GM23338 (cell line): Measurements from ENCODE around the gene DKK2. TPM values are rescaled to one million over a fixed set of nuclear protein-coding genes. Genes with fewer than 3 reads are reported as not detected.
A peak's percentile ranks its signal among the peaks of the same experiment; 100 is the strongest.

ENCODE experiments used
- ATAC-seq: fragments of 200-7000 bp; cut with Tn5 transposase; 3 replicates; pipeline ENCODE4 v1.9.1; 2020
- DNase-seq: peaks from one replicate; pipeline ENCODE4 v3.0.0-alpha.2; 2015; ENCODE audit warnings: low spot score
- H2AFZ ChIP-seq: fragments of 200-600 bp; sonication (generic); 2 replicates; pipeline ENCODE4 v1.8.0; 2016; ENCODE audit warnings: antibody characterized with exemption, mild to moderate bottlenecking, moderate library complexity
- H3F3A ChIP-seq: fragments of 200-600 bp; sonication (generic); replicated peaks from 2 replicates; pipeline ENCODE4 v1.8.0; 2017; ENCODE audit warnings: antibody characterized with exemption, mixed run types, low read depth
- H3K27ac ChIP-seq: fragments of 200-600 bp; sonication (generic); 2 replicates; pipeline ENCODE4 v1.6.1; 2016; ENCODE audit warnings: low read depth
- H3K27me3 ChIP-seq: fragments of 200-600 bp; sonication (generic); 2 replicates; pipeline ENCODE4 v1.8.0; 2016; ENCODE audit warnings: mild to moderate bottlenecking, mixed run types, moderate library complexity; ENCODE audit not compliant: insufficient read depth
- H3K36me3 ChIP-seq: fragments of 200-600 bp; sonication (generic); 2 replicates; pipeline ENCODE4 v1.8.0; 2016; ENCODE audit warnings: mild to moderate bottlenecking; ENCODE audit not compliant: insufficient read depth
- H3K4me1 ChIP-seq: fragments of 200-600 bp; sonication (generic); 2 replicates; pipeline ENCODE4 v1.8.0; 2016; ENCODE audit warnings: mild to moderate bottlenecking, moderate library complexity; ENCODE audit not compliant: insufficient read depth
- H3K4me2 ChIP-seq: fragments of 200-600 bp; sonication (generic); 2 replicates; pipeline ENCODE4 v1.7.1; 2017; ENCODE audit warnings: mixed run types
- H3K4me3 ChIP-seq: fragments of 200-600 bp; sonication (generic); 2 replicates; pipeline ENCODE4 v1.6.1; 2016; ENCODE audit warnings: mixed run types
- H3K79me2 ChIP-seq: fragments of 200-600 bp; sonication (generic); replicated peaks from 2 replicates; pipeline ENCODE4 v1.8.0; 2017; ENCODE audit warnings: mild to moderate bottlenecking; ENCODE audit not compliant: insufficient read depth
- H3K9me2 ChIP-seq: fragments of 200-600 bp; sonication (generic); 2 replicates; pipeline ENCODE4 v1.8.0; 2017; ENCODE audit not compliant: insufficient read depth
- H4K20me1 ChIP-seq: fragments of 200-600 bp; sonication (generic); replicated peaks from 2 replicates; pipeline ENCODE4 v1.8.0; 2017; ENCODE audit warnings: mild to moderate bottlenecking; ENCODE audit not compliant: insufficient read depth
- H3K27ac Mint-ChIP-seq: 2 replicates; pipeline ENCODE4 v1.8.0; 2020; ENCODE audit warnings: inconsistent platforms, mild to moderate bottlenecking, moderate library complexity, mixed read lengths
- H3K27me3 Mint-ChIP-seq: 3 replicates; pipeline ENCODE4 v1.8.0; 2022; ENCODE audit warnings: low read depth, mild to moderate bottlenecking, moderate library complexity, mixed read lengths, inconsistent platforms; ENCODE audit not compliant: insufficient read depth, poor library complexity
- H3K36me3 Mint-ChIP-seq: 3 replicates; pipeline ENCODE4 v1.8.0; 2021; ENCODE audit warnings: low read depth, mild to moderate bottlenecking, inconsistent platforms, moderate library complexity, mixed read lengths
- H3K4me1 Mint-ChIP-seq: 3 replicates; pipeline ENCODE4 v1.8.0; 2020; ENCODE audit warnings: mild to moderate bottlenecking, inconsistent platforms, mixed read lengths
- H3K4me3 Mint-ChIP-seq: 3 replicates; pipeline ENCODE4 v1.8.0; 2021; ENCODE audit warnings: moderate library complexity, mild to moderate bottlenecking, inconsistent platforms, mixed read lengths
- H3K9me3 Mint-ChIP-seq: 3 replicates; pipeline ENCODE4 v1.8.0; 2020; ENCODE audit warnings: moderate library complexity, mild to moderate bottlenecking, inconsistent platforms, mixed read lengths
- CTCF ChIP-seq, 2 experiments: fragments of 200-600 bp in 1 of 2; sonication (generic) in 1 of 2; conservative IDR thresholded peaks; 2 replicates each; pipeline versions ENCODE4 v1.5.1 to v1.6.1; 2016 to 2017; ENCODE audit warnings: antibody characterized with exemption in 2 of 2, low read depth in 2 of 2, mild to moderate bottlenecking in 2 of 2, moderate library complexity in 1 of 2
- EZH2phosphoT487 ChIP-seq: fragments of 200-600 bp; sonication (generic); IDR thresholded peaks from one replicate; pipeline ENCODE4 v1.8.1; 2018; ENCODE audit warnings: antibody characterized with exemption; ENCODE audit not compliant: unreplicated experiment
- POLR2AphosphoS5 ChIP-seq: IDR thresholded peaks from 2 replicates; pipeline ENCODE4 v1.6.1; 2016; ENCODE audit warnings: antibody characterized with exemption, low read depth
- STAT1 ChIP-seq: IDR thresholded peaks from one replicate; pipeline ENCODE4 v1.6.1; 2016; ENCODE audit warnings: antibody characterized with exemption; ENCODE audit not compliant: unreplicated experiment
- ZNF331 ChIP-seq: fragments of 250-450 bp; sonication (Bioruptor Pico); IDR thresholded peaks from 2 replicates; pipeline ENCODE4 v1.5.0; 2020; ENCODE audit warnings: low read depth, mild to moderate bottlenecking, moderate library complexity
- ZNF462 ChIP-seq: fragments of 250-450 bp; sonication (Bioruptor Pico); IDR thresholded peaks from 2 replicates; pipeline ENCODE4 v1.5.0; 2020; ENCODE audit warnings: mild to moderate bottlenecking, moderate library complexity
- polyA plus RNA-seq: library from polyadenylated mRNA; unstranded; fragments of >200 nt; fragmentation: Nextera tagmentation; extraction: Ambion mirVana; gene quantifications from 2 replicates; pipeline ENCODE4 v1.2.1, GENCODE V29; 2016
- total RNA-seq: library from RNA; depleted of rRNA; stranded (reverse); fragments of >200 nt; shearing (Covaris generic); gene quantifications from 2 replicates; pipeline ENCODE4 v1.2.3, GENCODE V29; 2014

DKK2 gene
- total and polyA plus RNA-seq, 2 experiments from 2014 or later: 0.05 TPM; not detected in 1

GRCh38 chr4:107046261-107046660, 10.1 kb upstream of the DKK2 start:
- no peak for TF ChIP-seq STAT1
- TF ChIP-seq EZH2phosphoT487: no peak
- H3K27me3 ChIP-seq: no peaks in the 10 kb centered on the region
- Mint-ChIP-seq H3K4me3 (no peak overlapping the region), H3K9me3 (peaks cover 24% of the 10 kb centered on the region), H3K4me1 (no peaks in the 10 kb centered on the region), H3K36me3 (peaks cover 15% of the 10 kb centered on the region; the same call in 2 of the 3 replicates), H3K27ac (no peak overlapping the region), H3K27me3 (no peaks in the 10 kb centered on the region)
- no peaks in the 10 kb centered on the region for H3K36me3 ChIP-seq
- no peaks in the 10 kb centered on the region for H3F3A ChIP-seq
- ATAC-seq (no peak), DNase-seq (no peak)
- no peak overlapping the region for H3K4me2 ChIP-seq
- no peaks in the 10 kb centered on the region for H4K20me1 ChIP-seq
- no peak overlapping the region for H3K4me3 ChIP-seq
- no peaks in the 10 kb centered on the region for H3K4me1 ChIP-seq
- no peaks in the 10 kb centered on the region for H3K9me2 ChIP-seq
- H2AFZ ChIP-seq: no peak overlapping the region
- no peak overlapping the region for H3K27ac ChIP-seq
- no peaks in the 10 kb centered on the region for H3K79me2 ChIP-seq

- Histone ChIP-seq H3F3A (no peaks in the 10 kb centered on the region), H3K4me1 (no peaks in the 10 kb centered on the region), H3K36me3 (no peaks in the 10 kb centered on the region), H3K9me2 (no peaks in the 10 kb centered on the region), H2AFZ (no peak overlapping the region), H3K4me3 (no peak overlapping the region), H3K79me2 (no peaks in the 10 kb centered on the region), H4K20me1 (no peaks in the 10 kb centered on the region), H3K27me3 (no peaks in the 10 kb centered on the region), H3K4me2 (no peak overlapping the region), H3K27ac (no peak overlapping the region)
- Mint-ChIP-seq H3K4me1 (no peaks in the 10 kb centered on the region), H3K27me3 (no peaks in the 10 kb centered on the region), H3K27ac (no peak overlapping the region), H3K9me3 (peaks cover 24% of the 10 kb centered on the region), H3K4me3 (no peak overlapping the region), H3K36me3 (peaks cover 15% of the 10 kb centered on the region; the same call in 2 of the 3 replicates)
- DNase-seq (peak; percentile 34), ATAC-seq (no peak)
- TF ChIP-seq CTCF (conservative IDR thresholded peaks at IDR 0.05; ENCODE audit: low read depth in 2 of 2): peak; percentile 59
- TF ChIP-seq ZNF331 (CRISPR knock-in tag): no peak
Observed at GRCh38 chr4:107044170-107044569, 8.1 kb upstream of the DKK2 start.

- no peaks in the 10 kb centered on the region; the same call in 1 of the 2 replicates for H4K20me1 ChIP-seq
- Mint-ChIP-seq H3K4me3 (peak overlapping the region; percentile 88), H3K4me1 (peaks cover 17% of the 10 kb centered on the region), H3K36me3 (no peaks in the 10 kb centered on the region), H3K27me3 (peaks cover 46% of the 10 kb centered on the region), H3K27ac (no peak overlapping the region), H3K9me3 (no peaks in the 10 kb centered on the region)
- H3F3A ChIP-seq: no peaks in the 10 kb centered on the region
- H3K27me3 ChIP-seq: peaks cover 64% of the 10 kb centered on the region
- H3K4me1 ChIP-seq: peaks cover 17% of the 10 kb centered on the region
- ATAC-seq (peak; percentile 64), DNase-seq (peak; percentile 79)
- H3K79me2 ChIP-seq: no peaks in the 10 kb centered on the region
- TF ChIP-seq ZNF462 (CRISPR knock-in tag) (0 out of 2 replicates have a peak, but pooled peaks have one; percentile 16), CTCF (conservative IDR thresholded peaks at IDR 0.05; ENCODE audit: low read depth in 2 of 2) (peak; percentile 64 to 85), POLR2AphosphoS5 (no peak)
- no peak overlapping the region for H3K27ac ChIP-seq
- peak overlapping the region; percentile 94 for H3K4me2 ChIP-seq
- no peaks in the 10 kb centered on the region for H3K9me2 ChIP-seq
- H2AFZ ChIP-seq: peak overlapping the region; percentile 82; the same call in 1 of the 2 replicates
- H3K4me3 ChIP-seq: peak overlapping the region; percentile 70
- H3K36me3 ChIP-seq: no peaks in the 10 kb centered on the region
Observed at GRCh38 chr4:107037199-107037584, 1.1 kb upstream of the DKK2 start.
